PC-9 (cell line): ENCODE results near the gene COL4A1. TPM values are rescaled to one million over a fixed set of nuclear protein-coding genes. Genes with fewer than 3 reads are reported as not detected.

Source experiments
- BruUV-seq: library from RNA; stranded (reverse); fragments of 400-500 nt; replicated peaks from 2 replicates; lab custom pipeline; 2021; lab: Mats Ljungman, UMichigan
- CTCF ChIA-PET: fragments of 300-600 bp; sonication (Branson Sonifier 250); formaldehyde crosslinking; loops from one replicate; lab custom pipeline; 2022; ENCODE audit warnings: antibody characterized with exemption; lab: Charles Lee
- POLR2A ChIA-PET: fragments of 300-600 bp; sonication (Branson Sonifier 250); formaldehyde crosslinking; loops from one replicate; lab custom pipeline; 2022; ENCODE audit warnings: antibody characterized with exemption; ENCODE audit not compliant: unreplicated experiment; lab: Charles Lee
- DNase-seq, 2 experiments: peaks; one replicate each; pipeline versions ENCODE4 v3.0.0 to v3.0.0-alpha.2; 2015 to 2022; ENCODE audit warnings: mixed read lengths in 1 of 2
- H2AFZ ChIP-seq: fragments of 200-600 bp; sonication (generic); 2 replicates; pipeline ENCODE4 v1.8.1; 2017; ENCODE audit warnings: antibody characterized with exemption
- H3F3A ChIP-seq: fragments of 200-600 bp; sonication (generic); 2 replicates; pipeline ENCODE4 v1.8.1; 2017; ENCODE audit warnings: antibody characterized with exemption, mild to moderate bottlenecking, low read depth; ENCODE audit not compliant: insufficient read depth
- H3K27ac ChIP-seq: fragments of 200-600 bp; sonication (generic); 2 replicates; pipeline ENCODE4 v1.6.1; 2016; ENCODE audit warnings: mixed run types
- H3K27me3 ChIP-seq: fragments of 200-600 bp; sonication (generic); 2 replicates; pipeline ENCODE4 v1.6.1; 2016; ENCODE audit warnings: low read depth, mixed run types; ENCODE audit not compliant: insufficient read depth
- H3K36me3 ChIP-seq: fragments of 200-600 bp; sonication (generic); 2 replicates; pipeline ENCODE4 v1.6.1; 2016; ENCODE audit warnings: low read depth, mixed run types
- H3K4me1 ChIP-seq: fragments of 200-600 bp; sonication (generic); replicated peaks from 2 replicates; pipeline ENCODE4 v1.6.1; 2016; ENCODE audit warnings: mixed run types; ENCODE audit not compliant: insufficient read depth
- H3K4me2 ChIP-seq: fragments of 200-600 bp; sonication (generic); 2 replicates; pipeline ENCODE4 v1.6.1; 2017; ENCODE audit warnings: mixed run types
- H3K4me3 ChIP-seq: fragments of 200-600 bp; sonication (generic); 2 replicates; pipeline ENCODE4 v1.6.1; 2016; ENCODE audit warnings: mixed run types
- H3K79me2 ChIP-seq: fragments of 200-600 bp; sonication (generic); 2 replicates; pipeline ENCODE4 v1.6.1; 2017; ENCODE audit warnings: low read depth, mixed run types
- H3K9me2 ChIP-seq: fragments of 200-600 bp; sonication (generic); 2 replicates; pipeline ENCODE4 v1.8.1; 2017; ENCODE audit warnings: mild to moderate bottlenecking; ENCODE audit not compliant: insufficient read depth
- H3K9me3 ChIP-seq: fragments of 200-600 bp; sonication (generic); 2 replicates; pipeline ENCODE4 v1.8.1; 2016; ENCODE audit warnings: low read depth; ENCODE audit not compliant: insufficient read depth
- H4K20me1 ChIP-seq: fragments of 200-600 bp; sonication (generic); 2 replicates; pipeline ENCODE4 v1.8.1; 2017; ENCODE audit not compliant: insufficient read depth
- EZH2 ChIP-seq: fragments of 200-600 bp; sonication (generic); IDR thresholded peaks from 2 replicates; pipeline ENCODE4 v1.8.0; 2017; ENCODE audit warnings: antibody characterized with exemption, low read depth
- intact Hi-C: fragments of 100-400 bp; cut with micrococcal nuclease; formaldehyde crosslinking; loops from one replicate; pipeline ENCODE4 v1.10.0; 2022; ENCODE audit not compliant: unreplicated experiment
- total RNA-seq: library from RNA; stranded (reverse); gene quantifications from 2 replicates; pipeline ENCODE4 v1.2.3, GENCODE V29; 2021
- TF ChIP-seq, protein P1 (sequence below): fragments of 200-600 bp; sonication (generic); conservative IDR thresholded peaks from 2 replicates; pipeline ENCODE4 v1.6.1; 2017; ENCODE audit warnings: mixed run types, antibody characterized with exemption, mild to moderate bottlenecking, moderate library complexity

Gene COL4A1
- total RNA-seq, 1 experiment from 2014 or later = 24.5 TPM

DNA sequence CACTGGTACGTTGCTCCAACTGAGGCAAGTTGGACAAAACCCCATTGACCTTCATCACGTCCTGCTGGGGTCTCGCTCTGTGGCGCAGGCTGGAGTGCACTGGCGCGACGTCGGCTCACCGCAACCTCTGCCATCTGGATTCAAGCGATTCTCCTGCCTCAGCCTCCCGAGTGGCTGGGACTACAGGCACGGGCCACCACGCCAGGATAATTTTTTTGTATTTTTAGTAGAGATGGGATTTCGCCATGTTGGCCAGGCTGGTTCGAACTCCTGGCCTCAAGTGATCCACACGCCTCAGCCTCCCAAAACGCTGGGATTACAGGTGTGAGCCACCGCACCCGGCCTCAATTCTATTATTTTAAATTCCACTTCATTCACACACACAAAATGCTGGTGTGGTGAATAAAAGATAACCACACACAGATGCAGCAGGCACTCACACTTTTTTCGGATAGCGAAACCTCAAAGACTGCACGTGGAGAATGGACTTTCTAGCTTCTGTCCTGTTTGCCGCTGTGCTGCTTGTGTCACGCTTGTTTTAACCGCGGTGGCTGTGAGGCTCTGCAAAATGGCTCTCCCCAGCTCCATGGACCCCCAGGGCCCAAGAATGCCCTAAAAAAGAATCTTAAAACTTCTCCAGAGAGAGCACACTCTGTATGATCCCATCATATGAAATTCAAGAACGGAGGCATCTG is 58.4 kb downstream of the COL4A1 start:
- peaks cover 5% of the 10 kb centered on the region; the same call in 1 of the 2 replicates for H3K4me1 ChIP-seq
- no peaks in the 10 kb centered on the region for H3K9me2 ChIP-seq
- peaks cover 4% of the 10 kb centered on the region; the same call in 1 of the 2 replicates for H3F3A ChIP-seq
- no peaks in the 10 kb centered on the region for H3K79me2 ChIP-seq
- H4K20me1 ChIP-seq = no peaks in the 10 kb centered on the region
- no peaks in the 10 kb centered on the region for H3K27me3 ChIP-seq
- H3K27ac ChIP-seq = no peak overlapping the region
- no peak overlapping the region for H3K4me2 ChIP-seq
- ChIA-PET POLR2A (no interaction called here), CTCF (interaction anchor here (1.0 kb wide), 1 partner anchor 163 kb away, joined by 3 read pairs; no protein-coding TSS in a partner anchor)
- H2AFZ ChIP-seq = no peak overlapping the region
- H3K9me3 ChIP-seq = no peaks in the 10 kb centered on the region
- no TSS peak for BruUV-seq
- no peaks in the 10 kb centered on the region for H3K36me3 ChIP-seq
- no peak for DNase-seq
- intact Hi-C loops = loop anchor here (1.0 kb wide), 1 partner anchor 140 kb away; no protein-coding TSS in a partner anchor
- H3K4me3 ChIP-seq = no peak overlapping the region
- TF ChIP-seq EZH2 = no peak
- TF ChIP-seq, protein P1, sequence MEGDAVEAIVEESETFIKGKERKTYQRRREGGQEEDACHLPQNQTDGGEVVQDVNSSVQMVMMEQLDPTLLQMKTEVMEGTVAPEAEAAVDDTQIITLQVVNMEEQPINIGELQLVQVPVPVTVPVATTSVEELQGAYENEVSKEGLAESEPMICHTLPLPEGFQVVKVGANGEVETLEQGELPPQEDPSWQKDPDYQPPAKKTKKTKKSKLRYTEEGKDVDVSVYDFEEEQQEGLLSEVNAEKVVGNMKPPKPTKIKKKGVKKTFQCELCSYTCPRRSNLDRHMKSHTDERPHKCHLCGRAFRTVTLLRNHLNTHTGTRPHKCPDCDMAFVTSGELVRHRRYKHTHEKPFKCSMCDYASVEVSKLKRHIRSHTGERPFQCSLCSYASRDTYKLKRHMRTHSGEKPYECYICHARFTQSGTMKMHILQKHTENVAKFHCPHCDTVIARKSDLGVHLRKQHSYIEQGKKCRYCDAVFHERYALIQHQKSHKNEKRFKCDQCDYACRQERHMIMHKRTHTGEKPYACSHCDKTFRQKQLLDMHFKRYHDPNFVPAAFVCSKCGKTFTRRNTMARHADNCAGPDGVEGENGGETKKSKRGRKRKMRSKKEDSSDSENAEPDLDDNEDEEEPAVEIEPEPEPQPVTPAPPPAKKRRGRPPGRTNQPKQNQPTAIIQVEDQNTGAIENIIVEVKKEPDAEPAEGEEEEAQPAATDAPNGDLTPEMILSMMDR = no peak

DNA sequence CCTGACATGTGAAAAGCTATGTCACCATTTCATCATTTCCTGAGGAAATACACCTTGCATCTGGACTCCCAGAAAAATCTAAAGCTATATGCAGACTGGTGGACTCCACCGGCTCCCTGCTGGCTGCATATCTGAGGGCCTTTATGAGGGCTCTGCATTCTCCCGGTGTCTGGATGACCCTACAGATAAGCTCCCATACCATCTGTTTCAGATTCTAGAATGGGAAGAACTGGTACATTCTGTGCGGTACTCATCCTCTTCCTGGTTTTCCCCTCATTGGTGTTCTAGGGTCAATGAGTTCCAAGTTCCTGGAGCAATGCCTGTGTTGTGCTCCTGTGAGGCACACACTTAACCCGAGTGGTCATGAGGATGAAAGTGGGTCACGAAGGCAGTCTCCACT is 60.4 kb downstream of the COL4A1 start:
- Histone ChIP-seq H2AFZ (no peak overlapping the region), H4K20me1 (no peaks in the 10 kb centered on the region), H3F3A (no peaks in the 10 kb centered on the region), H3K4me2 (no peak overlapping the region), H3K9me3 (no peaks in the 10 kb centered on the region), H3K4me3 (no peak overlapping the region), H3K9me2 (no peaks in the 10 kb centered on the region), H3K79me2 (no peaks in the 10 kb centered on the region), H3K4me1 (peaks cover 5% of the 10 kb centered on the region; the same call in 1 of the 2 replicates), H3K27ac (no peak overlapping the region), H3K36me3 (no peaks in the 10 kb centered on the region), H3K27me3 (no peaks in the 10 kb centered on the region)
- ChIA-PET POLR2A (interaction anchor here (0.6 kb wide), 1 partner anchor 101 kb away, joined by 5 read pairs; no protein-coding TSS in a partner anchor), CTCF (no interaction called here)
- no TSS peak for BruUV-seq
- DNase-seq = no peak
- no peak for TF ChIP-seq EZH2
- TF ChIP-seq, protein P1 = no peak
- intact Hi-C loops = no loop called here

DNA sequence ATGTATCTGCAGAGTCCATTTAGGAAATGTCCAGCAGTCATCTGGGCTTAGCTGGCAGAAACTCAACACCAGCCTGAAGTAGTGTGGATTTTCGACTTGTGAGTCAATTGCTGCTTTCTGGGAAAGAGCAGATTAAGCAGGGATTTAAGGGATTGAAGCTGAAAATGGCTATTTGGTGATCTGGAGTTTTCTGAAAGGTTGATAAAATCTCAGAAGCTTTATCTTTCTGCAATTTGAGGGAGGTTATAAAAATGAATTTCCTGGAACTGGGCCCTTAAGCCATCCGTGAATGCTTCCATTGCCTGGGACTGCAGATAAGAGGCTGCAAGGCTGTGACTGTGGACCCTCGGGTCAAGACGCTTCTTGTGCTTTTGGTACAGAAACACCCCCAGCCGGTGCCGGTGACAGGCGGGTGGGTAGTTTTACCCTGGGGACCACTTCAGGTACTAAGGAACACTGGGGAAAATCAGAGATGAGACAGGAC is 61.5 kb downstream of the COL4A1 start:
- no peaks in the 10 kb centered on the region for H3F3A ChIP-seq
- H3K9me2 ChIP-seq = no peaks in the 10 kb centered on the region
- BruUV-seq = no TSS peak
- H2AFZ ChIP-seq = no peak overlapping the region
- ChIA-PET POLR2A (no interaction called here), CTCF (no interaction called here)
- no peak overlapping the region for H3K4me2 ChIP-seq
- H3K36me3 ChIP-seq = no peaks in the 10 kb centered on the region
- no peak overlapping the region for H3K27ac ChIP-seq
- H3K27me3 ChIP-seq = no peaks in the 10 kb centered on the region
- H3K79me2 ChIP-seq = no peaks in the 10 kb centered on the region
- H3K4me1 ChIP-seq = peaks cover 5% of the 10 kb centered on the region; the same call in 1 of the 2 replicates
- H4K20me1 ChIP-seq = no peaks in the 10 kb centered on the region
- no peaks in the 10 kb centered on the region for H3K9me3 ChIP-seq
- TF ChIP-seq, protein P1 = no peak
- no peak for TF ChIP-seq EZH2
- no peak for DNase-seq
- intact Hi-C loops = no loop called here
- H3K4me3 ChIP-seq = no peak overlapping the region
